Endothelial cell of umbilical vein (primary cell): ENCODE measurements around the gene GALK1. TPM values are rescaled to one million over a fixed set of nuclear protein-coding genes. Genes with fewer than 3 reads are reported as not detected.

Source experiments
- BruUV-seq: library from RNA; stranded (reverse); fragments of 400-500 nt; replicated peaks from 2 replicates; lab custom pipeline; 2021; lab: Mats Ljungman, UMichigan
- CTCF ChIA-PET: fragments of 300-600, 350-600 bp; sonication (Branson Sonifier 250); formaldehyde crosslinking; loops from one replicate; lab custom pipeline; 2021; ENCODE audit warnings: antibody characterized with exemption, inconsistent platforms; lab: Charles Lee
- POLR2A ChIA-PET: fragments of 300-600, 350-600 bp; sonication (Branson Sonifier 250); formaldehyde crosslinking; loops from one replicate; lab custom pipeline; 2021; ENCODE audit warnings: antibody characterized with exemption, inconsistent platforms; lab: Charles Lee
- DNase-seq: peaks from one replicate; pipeline ENCODE4 v3.0.0-alpha.2; 2011; ENCODE audit warnings: low read depth, low spot score
- FAIRE-seq: peaks from 2 replicates; lab custom pipeline; 2011; peaks lifted over from hg19 to GRCh38; lab: Jason Lieb, UNC
- H2AFZ ChIP-seq: 2 replicates; pipeline ENCODE4 v1.6.0; 2012; ENCODE audit warnings: low read depth, low read length, control low read depth, inconsistent platforms
- H3K27ac ChIP-seq: 2 replicates; pipeline ENCODE4 v1.5.1; 2011; ENCODE audit warnings: low read depth, mild to moderate bottlenecking, control low read depth, low read length, moderate library complexity; ENCODE audit not compliant: insufficient read depth
- H3K27me3 ChIP-seq, 2 experiments: 2 replicates each; pipeline versions ENCODE4 v1.6.0 to v1.6.1; 2011; ENCODE audit warnings: low read length in 2 of 2, mixed read lengths in 1 of 2; ENCODE audit not compliant: control insufficient read depth in 2 of 2, insufficient read depth in 2 of 2
- H3K36me3 ChIP-seq, 2 experiments: 2 replicates in 1 of 2; 3 replicates in 1 of 2; pipeline ENCODE4 v1.5.1; 2011; ENCODE audit warnings: low read length in 2 of 2, mild to moderate bottlenecking in 1 of 2, moderate library complexity in 1 of 2; ENCODE audit not compliant: control insufficient read depth in 2 of 2, insufficient read depth in 2 of 2; ENCODE audit errors: extremely low read depth in 1 of 2
- H3K4me1 ChIP-seq: 3 replicates; pipeline ENCODE4 v1.5.1; 2011; ENCODE audit warnings: mild to moderate bottlenecking, low read length; ENCODE audit not compliant: control insufficient read depth, insufficient read depth; ENCODE audit errors: extremely low read depth
- H3K4me2 ChIP-seq: 2 replicates; pipeline ENCODE4 v1.6.1; 2011; ENCODE audit warnings: low read length, control low read depth, mixed read lengths; ENCODE audit not compliant: insufficient read depth
- H3K4me3 ChIP-seq, 3 experiments: fragments of 200-600 bp in 1 of 3; sonication (generic), shearing (Covaris generic) in 1 of 3; replicated peaks in 1 of 3; 2 replicates each; pipeline ENCODE4 v1.5.1; 2011 to 2016; ENCODE audit warnings: control low read depth in 3 of 3, low read length in 3 of 3, mild to moderate bottlenecking in 2 of 3, inconsistent platforms in 1 of 3, low read depth in 1 of 3, moderate library complexity in 1 of 3; ENCODE audit not compliant: insufficient read depth in 1 of 3
- H3K79me2 ChIP-seq: 2 replicates; pipeline ENCODE4 v1.6.0; 2012; ENCODE audit warnings: low read length, inconsistent platforms; ENCODE audit not compliant: control insufficient read depth, insufficient read depth
- H3K9ac ChIP-seq: replicated peaks from 2 replicates; pipeline ENCODE3; 2011; ENCODE audit warnings: low read length, control low read depth; ENCODE audit not compliant: insufficient read depth; ENCODE audit errors: extremely low read depth
- H3K9me1 ChIP-seq: replicated peaks from 3 replicates; pipeline ENCODE4 v1.6.0; 2011; ENCODE audit warnings: mild to moderate bottlenecking, low read length; ENCODE audit not compliant: control insufficient read depth, insufficient read depth; ENCODE audit errors: extremely low read depth
- H3K9me3 ChIP-seq: replicated peaks from 2 replicates; pipeline ENCODE4 v1.5.1; 2012; ENCODE audit warnings: low read length, inconsistent platforms; ENCODE audit not compliant: control insufficient read depth, insufficient read depth
- H4K20me1 ChIP-seq: replicated peaks from 2 replicates; pipeline ENCODE3; 2011; ENCODE audit warnings: mild to moderate bottlenecking, low read length; ENCODE audit not compliant: control insufficient read depth, insufficient read depth; ENCODE audit errors: extremely low read depth
- CTCF ChIP-seq, 2 donors: IDR thresholded peaks; 1 replicate in 1 of 2; 2 replicates in 1 of 2; pipeline ENCODE4 v1.5.1; 2011; ENCODE audit warnings: low read length in 2 of 2, mild to moderate bottlenecking in 2 of 2, moderate library complexity in 2 of 2, control low read depth in 1 of 2, inconsistent platforms in 1 of 2, low read depth in 1 of 2; ENCODE audit not compliant: insufficient read depth in 1 of 2; ENCODE audit errors: extremely low read depth in 1 of 2
- EZH2 ChIP-seq: IDR thresholded peaks from 2 replicates; pipeline ENCODE4 v1.6.1; 2012; ENCODE audit warnings: borderline replicate concordance, low read depth, mild to moderate bottlenecking, moderate library complexity, low read length, inconsistent platforms; ENCODE audit not compliant: severe bottlenecking
- FOS ChIP-seq: IDR thresholded peaks from 2 replicates; pipeline ENCODE4 v1.6.1; 2011; ENCODE audit warnings: mild to moderate bottlenecking, low read length, moderate library complexity, borderline replicate concordance; ENCODE audit not compliant: insufficient read depth
- GATA2 ChIP-seq: IDR thresholded peaks from 2 replicates; pipeline ENCODE4 v1.7.0; 2011; ENCODE audit warnings: low read depth, mild to moderate bottlenecking, moderate library complexity, mixed read lengths, low read length; ENCODE audit not compliant: insufficient read length, insufficient read depth
- JUN ChIP-seq: IDR thresholded peaks from 2 replicates; pipeline ENCODE4 v1.6.1; 2011; ENCODE audit warnings: borderline replicate concordance, low read depth; ENCODE audit not compliant: insufficient read length, insufficient read depth
- MAX ChIP-seq: IDR thresholded peaks from 2 replicates; pipeline ENCODE4 v1.6.1; 2011; ENCODE audit not compliant: insufficient read depth, insufficient read length
- MYC ChIP-seq: IDR thresholded peaks from one replicate; pipeline ENCODE4 v1.6.1; 2011; ENCODE audit warnings: mild to moderate bottlenecking, low read depth, low read length
- POLR2A ChIP-seq: IDR thresholded peaks from 2 replicates; pipeline ENCODE4 v1.6.1; 2012; ENCODE audit warnings: low read depth, mild to moderate bottlenecking, control low read depth, low read length
- POLR2AphosphoS5 ChIP-seq: IDR thresholded peaks from 2 replicates; pipeline ENCODE4 v1.6.1; 2012; ENCODE audit warnings: low read depth, mild to moderate bottlenecking, control low read depth, low read length, moderate library complexity; ENCODE audit not compliant: insufficient read depth
- dilution Hi-C: fragments of 300-500 bp; cut with MboI; formaldehyde crosslinking; loops from one replicate; pipeline ENCODE4 v1.15.0; 2019; ENCODE audit warnings: low sequenced_read_pairs; ENCODE audit not compliant: extremely low pct_ligation_motif_present
- intact Hi-C: fragments of 100-400 bp; cut with micrococcal nuclease; formaldehyde crosslinking; loops from one replicate; pipeline ENCODE4 v1.10.0; 2022
- polyA plus RNA-seq, 4 experiments: library from polyadenylated mRNA; depleted of rRNA in 3 of 4; stranded (reverse) in 3 of 4; unstranded in 1 of 4; fragments of >200 nt; gene quantifications; 2 replicates each; pipeline versions ENCODE4 v1.2.1 to v1.2.3, GENCODE V29; 2011 to 2012; ENCODE audit warnings: missing spikeins in 1 of 4
- total RNA-seq: library from RNA; stranded (reverse); gene quantifications from 2 replicates; pipeline ENCODE4 v1.2.3, GENCODE V29; 2021

GALK1 gene
- total and polyA plus RNA-seq, 2 donors (not counting 3 experiments of a cell fraction or from before 2014, with no cell fraction given), result 45.8 to 63.7 TPM

- Histone ChIP-seq H3K27me3 (no peaks in the 10 kb centered on the region), H3K9ac (no peak overlapping the region), H3K9me1 (no peaks in the 10 kb centered on the region), H3K36me3 (no peaks in the 10 kb centered on the region), H3K4me1 (no peaks in the 10 kb centered on the region), H3K4me3 (no peak overlapping the region), H3K79me2 (no peaks in the 10 kb centered on the region), H4K20me1 (no peaks in the 10 kb centered on the region), H3K9me3 (no peaks in the 10 kb centered on the region), H3K4me2 (no peak overlapping the region), H3K27ac (no peak overlapping the region), H2AFZ (no peak overlapping the region)
- ChIA-PET CTCF (interaction anchor here (0.7 to 12.2 kb wide), 9 partner anchors 13 to 132 kb away, joined by 3 to 653 read pairs (median 18); partner anchors contain the start of genes GALK1, RECQL5, SAP30BP and SMIM5), POLR2A (no interaction called here)
- FAIRE-seq (no peak), DNase-seq (no peak)
- intact Hi-C loops, result no loop called here
- dilution Hi-C loops, result no loop called here
- BruUV-seq, result no TSS peak
- no peak for TF ChIP-seq MAX
- TF ChIP-seq FOS, result no peak
- no peak for TF ChIP-seq POLR2A
- TF ChIP-seq EZH2, result no peak
- TF ChIP-seq JUN, result no peak
- no peak for TF ChIP-seq CTCF (IDR thresholded peaks at IDR 0.05; ENCODE audit: extremely low read depth in 1 of 2, insufficient read depth in 1 of 2, low read depth in 1 of 2, low read length in 2 of 2)
- no peak for TF ChIP-seq MYC
- no peak for TF ChIP-seq GATA2
- no peak for TF ChIP-seq POLR2AphosphoS5
Observed at GRCh38 chr17:75751676-75752404, 13.2 kb downstream of the GALK1 start.
